ENCODE data around the gene ARHGEF2.
A peak's percentile ranks its signal among the peaks of the same experiment; 100 is the strongest.

Gene ARHGEF2

DNA sequence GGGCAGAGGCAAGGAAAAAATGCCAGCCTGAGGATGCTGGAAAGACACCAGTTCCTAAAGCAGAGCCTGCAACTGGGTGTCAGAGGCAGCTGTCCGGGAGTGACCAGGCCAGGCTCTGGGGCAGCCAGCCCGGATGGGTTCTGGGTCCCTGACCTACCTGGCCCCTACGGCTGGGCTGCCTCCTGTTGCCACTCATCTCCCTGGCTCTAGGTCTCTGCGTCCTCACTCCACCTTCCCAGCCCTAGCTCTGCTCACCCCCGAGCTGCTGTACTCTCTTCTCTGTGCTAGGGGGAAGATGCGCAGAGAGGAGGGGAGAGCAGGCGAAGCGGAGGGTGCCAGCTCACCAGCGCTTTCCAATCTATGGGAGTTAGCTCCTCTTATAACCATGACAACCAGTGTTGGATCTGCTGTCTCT, 9.0 kb downstream of the ARHGEF2 start:
- DNase-seq, result no peak

DNA sequence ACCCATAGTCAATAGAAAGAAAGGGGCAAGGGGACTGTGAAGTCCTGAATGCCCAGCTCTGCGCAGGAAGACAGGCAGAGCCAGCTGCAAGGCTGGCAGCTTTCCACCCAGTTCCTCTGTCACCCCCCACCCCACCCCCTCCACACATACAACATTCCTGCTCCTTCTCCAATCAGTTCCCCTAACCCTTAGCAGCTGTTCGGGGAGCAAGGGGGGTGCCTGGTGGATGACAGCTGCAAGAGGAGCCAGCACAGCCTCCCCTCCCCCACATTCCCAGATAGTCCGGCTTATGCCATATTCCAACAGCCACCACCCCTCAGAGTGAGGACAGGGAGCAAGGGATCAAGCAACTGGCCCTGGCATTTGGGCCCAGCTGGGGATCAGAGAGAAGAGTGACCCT, 9.7 kb downstream of the ARHGEF2 start:
- no peak for DNase-seq

DNA sequence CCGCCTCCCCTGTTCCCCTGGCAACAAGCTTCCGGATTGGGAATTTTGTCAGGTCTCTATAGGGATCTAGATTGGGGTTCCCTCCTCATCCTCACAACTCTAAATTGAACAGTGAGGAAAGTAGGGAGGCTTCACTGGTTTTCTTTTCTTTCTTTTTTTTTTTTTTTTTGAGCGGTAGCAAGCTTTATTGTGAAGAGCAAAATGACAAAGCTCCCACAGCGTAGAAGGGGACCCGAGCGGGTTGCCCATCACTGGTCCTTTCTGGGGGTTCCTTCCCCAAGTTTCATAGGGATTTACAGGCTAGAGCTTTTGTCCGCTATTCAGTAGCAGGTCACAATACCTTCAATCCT, 10.3 kb downstream of the ARHGEF2 start:
- DNase-seq, result no peak

DNA sequence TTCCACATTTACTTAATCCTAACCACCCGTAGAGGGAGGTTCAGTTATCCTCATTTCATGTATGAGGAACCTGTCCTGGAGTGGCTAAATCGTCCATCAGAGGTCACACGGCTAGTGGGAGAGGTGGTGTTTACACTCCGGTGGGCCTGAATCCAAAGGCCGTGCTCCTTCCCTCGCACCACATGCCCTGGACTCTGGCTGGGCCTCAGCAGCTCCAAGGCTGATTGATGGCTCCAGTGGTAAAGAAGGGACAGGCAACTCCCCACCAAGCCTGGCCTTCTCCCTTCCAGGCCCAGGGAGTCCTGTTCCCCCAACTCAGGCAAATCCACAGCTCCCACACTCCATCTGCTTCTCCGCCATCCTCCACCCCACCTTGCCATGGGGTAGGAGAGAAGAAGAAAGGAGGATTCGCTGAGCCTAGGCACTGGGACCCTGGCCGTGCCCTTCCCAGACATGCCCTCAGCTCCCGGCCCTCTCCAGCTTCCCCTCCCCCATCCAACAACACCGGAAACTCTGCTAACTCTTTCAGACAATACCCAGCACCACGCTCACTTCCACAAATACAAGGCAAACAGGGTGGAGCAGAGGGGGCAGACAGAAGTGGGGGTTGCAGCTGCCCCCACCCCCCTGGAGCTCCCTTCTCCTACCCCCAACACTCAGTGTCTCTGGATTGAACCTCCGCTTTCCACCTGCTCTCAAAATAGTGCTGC, 10.9 kb downstream of the ARHGEF2 start:
- no peak for DNase-seq

DNA sequence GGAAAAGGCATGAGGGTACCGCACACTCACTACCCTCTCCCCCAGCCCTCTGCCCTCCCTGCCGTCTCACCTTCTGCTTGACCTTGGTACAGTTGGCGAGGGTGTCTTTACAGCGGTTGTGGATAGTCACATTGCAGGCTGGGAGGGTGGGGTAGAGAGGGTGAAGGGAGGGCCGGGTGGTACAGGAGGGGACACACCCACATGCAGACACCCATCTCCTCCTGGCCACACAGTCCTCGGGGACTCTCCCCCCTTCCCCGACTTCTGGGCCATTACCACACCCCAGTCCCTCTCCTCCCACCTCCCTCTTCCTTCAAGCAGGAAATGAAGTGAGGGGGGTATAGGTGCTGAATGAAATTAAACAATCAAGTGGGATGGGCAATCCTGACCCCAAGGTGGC, 11.6 kb downstream of the ARHGEF2 start:
- DNase-seq, result no peak

DNA sequence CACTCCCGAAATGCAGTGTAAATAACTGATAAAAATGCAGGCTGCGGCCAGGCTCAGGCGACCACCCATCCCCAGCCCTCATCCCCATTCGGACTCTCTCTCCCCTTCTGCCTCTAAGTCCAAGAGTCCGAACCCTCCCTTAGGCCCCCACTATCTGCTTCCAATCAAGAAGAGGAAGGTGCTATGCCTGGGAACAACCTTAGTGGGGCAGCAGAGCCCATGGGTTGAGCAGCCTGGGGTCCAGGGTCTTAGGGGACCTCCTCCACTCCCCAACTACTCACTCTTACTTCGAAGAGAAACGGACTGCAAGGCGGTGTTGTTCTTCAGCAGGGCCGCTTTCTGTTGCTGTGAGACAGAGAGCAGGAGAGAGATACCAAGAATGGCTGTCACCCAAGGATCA, 12.2 kb downstream of the ARHGEF2 start:
- no peak for DNase-seq

DNA sequence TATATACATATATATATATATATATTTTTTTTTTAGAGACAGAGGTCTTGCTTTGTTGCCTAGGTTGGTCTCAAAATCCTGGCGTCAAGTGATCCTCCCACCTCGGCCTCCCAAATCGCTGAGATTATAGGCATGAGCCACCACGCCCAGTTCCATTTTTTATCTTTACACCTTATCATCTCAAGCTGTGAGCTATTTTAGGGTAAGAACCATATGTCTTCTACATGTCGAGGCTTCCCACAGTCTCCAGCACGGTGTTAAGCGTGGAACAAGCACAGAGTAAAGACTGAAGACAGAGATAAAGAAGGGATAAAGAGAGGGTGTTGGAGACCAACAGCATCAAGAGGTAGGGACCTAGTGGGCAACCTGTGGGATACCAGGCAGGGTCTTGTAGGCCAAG, 14.2 kb downstream of the ARHGEF2 start:
- no peak for DNase-seq

DNA sequence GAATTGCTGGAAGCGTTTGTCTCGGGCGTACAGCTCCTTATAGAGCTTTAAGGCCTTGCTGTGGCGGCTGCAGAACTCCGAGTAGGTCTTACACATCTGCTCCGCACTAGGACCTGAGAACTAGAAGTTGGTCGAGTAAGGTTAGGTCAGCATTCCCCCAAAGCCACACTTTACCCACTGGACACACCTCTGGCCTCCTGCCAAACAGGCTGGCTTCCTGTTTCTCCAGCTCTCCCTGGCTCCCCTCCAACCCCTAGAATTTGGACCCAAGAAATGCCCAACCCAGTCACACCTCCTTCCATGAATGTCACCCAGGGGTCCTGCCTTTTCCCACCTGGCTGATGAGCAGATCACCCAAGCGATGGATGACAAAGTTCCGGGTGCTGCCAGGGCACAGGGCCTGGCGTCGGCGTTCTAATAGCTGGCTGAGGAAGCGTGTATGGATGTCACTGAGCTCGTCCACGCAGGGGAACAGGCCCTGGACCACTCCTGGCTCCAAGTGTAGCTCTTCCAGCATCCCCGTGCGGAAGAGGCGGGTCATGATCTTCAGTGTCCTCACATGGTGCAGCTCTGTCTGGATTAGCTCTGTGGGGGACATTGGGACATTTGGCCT, 15.6 kb downstream of the ARHGEF2 start:
- no peak for DNase-seq

DNA sequence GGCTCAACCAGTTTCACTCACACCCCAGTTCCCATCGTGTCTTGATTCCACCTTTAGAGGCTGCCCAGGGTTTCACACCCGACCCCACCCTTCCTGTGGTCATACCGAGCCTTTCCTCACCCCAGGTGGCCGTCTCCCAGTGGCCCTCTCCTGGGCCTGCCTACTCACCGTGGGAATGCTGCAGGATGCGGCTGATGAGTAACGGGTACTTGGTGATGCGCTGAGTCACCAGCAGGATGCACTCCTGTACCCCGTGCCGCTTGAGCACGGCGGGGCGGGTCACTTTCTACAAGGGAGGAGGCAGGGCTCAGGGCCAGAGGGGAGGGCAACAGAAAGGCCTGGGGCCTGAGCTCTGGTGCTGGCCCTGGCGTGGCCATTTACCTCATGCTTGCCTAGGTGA, 16.4 kb downstream of the ARHGEF2 start:
- no peak for DNase-seq

DNA sequence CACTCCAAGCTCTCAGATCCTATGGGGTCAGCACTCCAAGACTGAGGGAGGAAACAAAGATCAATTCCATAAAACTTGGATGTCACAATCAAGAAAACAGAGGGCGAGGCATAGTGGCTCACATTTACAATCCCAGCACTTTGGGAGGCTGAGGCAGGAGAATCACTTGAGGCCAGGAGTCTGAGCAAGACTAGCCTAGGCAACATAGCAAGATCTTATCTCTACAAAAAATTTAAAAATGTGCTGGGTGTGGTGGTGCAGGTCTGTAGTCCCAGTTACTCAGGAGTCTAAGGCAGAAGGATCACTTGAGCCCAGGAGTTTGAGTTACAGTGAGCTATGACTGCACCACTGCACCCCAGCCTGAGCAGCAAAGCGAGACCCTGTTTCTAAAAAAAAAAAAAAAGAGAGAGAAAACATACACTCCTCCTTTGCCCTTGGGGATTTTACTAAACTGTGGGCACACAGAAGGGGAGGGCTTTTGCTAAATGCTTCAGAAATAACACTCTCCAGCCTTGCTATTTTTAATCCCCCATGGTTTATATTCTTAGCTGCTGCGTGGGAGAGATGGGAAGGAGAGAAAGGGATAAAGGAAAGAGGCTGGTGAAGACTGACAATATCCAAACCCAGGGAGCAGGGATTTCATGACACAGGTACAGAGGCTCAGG, 18.1 kb downstream of the ARHGEF2 start:
- no peak for DNase-seq

DNA sequence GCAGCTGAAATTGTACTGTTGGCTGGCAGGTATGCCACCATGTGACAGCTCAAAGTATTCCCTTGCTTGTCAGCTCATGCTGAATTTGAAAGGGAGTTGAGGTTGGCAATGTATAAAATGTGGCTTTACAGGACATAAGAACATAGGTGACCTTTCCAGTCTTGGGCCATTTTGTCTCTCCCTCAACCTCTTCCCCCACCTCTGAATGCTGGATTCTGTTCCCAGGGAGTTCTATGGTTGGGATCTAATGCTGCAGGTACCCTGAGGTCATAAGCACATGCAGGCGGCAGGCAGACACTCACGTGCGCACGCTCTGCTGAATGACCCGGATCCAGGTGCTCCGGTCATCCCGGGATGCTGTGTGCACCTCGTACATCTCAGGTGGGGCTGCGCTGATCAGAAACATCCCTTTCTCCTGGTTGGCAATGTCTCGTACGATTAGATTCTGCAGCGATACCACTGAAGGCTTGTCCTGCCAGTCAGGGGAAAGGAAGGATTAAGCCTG, 20.9 kb downstream of the ARHGEF2 start:
- no peak for DNase-seq

DNA sequence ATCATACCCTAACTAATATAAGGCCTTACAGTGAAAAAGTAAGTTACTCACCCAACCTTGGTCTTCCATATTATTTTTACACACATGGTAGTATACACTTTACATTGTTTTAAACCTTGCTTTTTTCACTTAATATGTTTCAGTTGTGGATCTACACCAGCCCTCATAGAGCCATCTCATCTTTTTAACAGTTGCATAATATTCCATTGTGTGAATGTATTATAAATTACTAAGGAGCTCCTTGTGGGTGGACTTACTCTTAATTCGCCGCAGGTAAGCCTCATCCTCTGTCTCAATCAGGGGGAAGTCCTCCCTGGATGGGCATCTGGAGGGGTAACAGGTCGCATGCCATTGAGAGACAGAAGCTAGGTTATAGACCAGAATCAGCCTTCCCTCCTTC, 23.7 kb downstream of the ARHGEF2 start:
- DNase-seq, result no peak

DNA sequence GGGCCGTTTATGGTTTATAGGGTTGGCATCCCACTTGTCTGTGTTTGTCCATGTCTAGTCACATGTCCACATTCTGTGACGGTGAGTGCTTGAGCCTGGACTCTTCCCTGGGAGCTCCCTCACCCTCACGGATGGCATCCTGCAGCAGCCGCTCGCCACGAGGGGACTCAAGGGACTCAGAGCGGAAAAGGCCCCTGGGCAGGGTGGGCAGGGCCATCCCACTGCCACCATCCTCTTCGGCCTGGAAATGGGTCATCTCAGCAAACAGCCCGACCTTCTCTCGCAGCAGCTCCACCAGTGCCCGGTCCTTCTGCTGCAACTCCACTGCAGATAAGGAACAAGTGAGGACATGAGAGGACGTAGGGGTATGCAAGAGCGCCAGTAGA, 25.8 kb downstream of the ARHGEF2 start:
- DNase-seq, result no peak

DNA sequence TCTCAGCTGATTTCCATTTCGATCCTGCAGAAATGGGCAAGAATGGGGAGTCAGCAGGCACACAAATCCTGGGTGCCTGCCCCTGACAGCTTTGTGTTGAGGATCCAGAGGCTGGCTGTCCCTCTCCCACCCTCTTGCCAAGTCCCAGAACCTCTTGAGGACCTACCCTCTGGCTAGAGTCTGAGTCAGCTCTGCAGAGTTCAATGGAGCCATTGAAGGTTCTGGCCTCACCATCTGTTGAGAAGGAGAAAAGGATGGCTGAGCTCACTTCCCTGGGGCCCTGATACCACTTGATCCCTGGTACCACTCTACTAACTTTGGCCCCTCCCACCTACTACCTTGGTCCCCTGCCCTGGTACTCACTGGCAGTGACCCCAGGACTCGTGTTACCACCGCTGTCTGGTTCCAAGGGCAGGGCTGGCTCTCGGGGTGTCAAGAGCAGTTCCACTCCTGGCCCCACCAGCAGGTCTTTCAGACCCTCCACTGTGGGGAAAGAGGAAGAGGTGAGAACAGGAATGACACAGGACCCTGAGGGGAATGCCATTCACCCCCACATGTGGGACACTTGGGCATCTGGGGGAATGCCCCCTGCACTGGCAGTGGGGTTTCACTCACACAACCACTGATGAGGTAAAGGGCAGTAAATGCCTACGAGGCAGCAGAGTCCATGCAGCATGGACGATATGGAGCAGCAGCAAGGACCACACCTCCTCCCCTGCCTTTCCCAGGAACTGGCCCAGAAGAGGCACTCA, 26.4 kb downstream of the ARHGEF2 start:
- no peak for DNase-seq

DNA sequence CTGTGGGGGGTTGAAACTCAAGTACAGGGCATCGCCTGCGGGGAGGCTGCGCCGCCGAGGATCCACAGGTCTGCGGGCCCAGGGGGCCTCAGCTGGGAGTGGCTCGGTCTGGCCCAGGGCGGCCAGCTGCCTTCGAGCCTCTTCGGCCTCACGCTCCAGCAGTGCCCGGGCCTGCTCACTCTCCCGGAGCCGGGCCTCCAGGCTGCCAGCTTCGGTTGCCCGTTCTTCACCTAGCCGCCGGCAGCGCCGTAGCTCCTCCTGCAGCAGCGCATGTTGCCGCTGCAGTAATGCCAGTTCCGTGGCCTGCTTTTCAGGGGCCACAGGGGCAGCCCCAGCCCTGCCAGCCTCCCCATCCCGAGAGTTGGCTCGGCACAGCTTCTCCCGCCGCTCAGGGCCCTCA, 27.5 kb downstream of the ARHGEF2 start:
- no peak for DNase-seq

DNA sequence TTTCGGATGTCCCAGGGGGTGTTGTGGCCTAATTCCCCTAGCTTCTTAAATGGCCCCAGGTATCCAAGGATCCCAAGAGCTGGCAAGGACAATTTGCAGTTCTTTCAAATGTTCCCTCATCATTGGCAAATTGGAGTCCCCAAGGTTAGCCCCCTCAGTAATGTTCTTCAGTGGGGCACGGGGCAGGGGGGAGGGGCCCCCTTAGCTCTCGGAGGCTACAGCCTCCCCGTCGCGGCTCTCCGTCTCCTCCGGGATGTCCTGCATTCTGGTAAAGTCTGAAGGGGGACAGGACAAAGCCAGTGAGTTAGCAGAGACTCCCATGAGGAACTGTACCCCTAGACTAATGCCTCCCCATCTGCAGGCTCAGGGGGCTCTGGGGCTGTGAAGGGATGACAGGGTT, 30.6 kb downstream of the ARHGEF2 start:
- no peak for DNase-seq

DNA sequence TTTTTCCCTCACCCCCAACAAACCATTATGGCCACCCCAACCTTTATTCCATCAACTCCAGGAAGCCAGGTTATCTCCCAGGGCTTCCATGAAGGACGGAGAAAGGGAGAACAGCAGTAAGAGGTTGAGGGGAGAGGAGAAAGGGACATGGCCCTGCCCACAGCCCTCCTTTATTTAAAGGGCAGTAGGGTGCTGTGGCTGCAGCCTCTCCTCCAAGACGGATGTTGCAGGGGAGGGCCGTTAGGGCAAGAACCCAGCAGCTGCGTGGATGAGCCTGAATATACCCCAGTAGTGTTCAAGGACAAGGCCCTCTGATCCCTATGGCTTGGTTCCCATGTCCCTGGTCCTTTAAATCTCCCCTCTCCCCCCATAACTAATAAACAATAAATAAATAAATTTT, 31.1 kb downstream of the ARHGEF2 start:
- no peak for DNase-seq

DNA sequence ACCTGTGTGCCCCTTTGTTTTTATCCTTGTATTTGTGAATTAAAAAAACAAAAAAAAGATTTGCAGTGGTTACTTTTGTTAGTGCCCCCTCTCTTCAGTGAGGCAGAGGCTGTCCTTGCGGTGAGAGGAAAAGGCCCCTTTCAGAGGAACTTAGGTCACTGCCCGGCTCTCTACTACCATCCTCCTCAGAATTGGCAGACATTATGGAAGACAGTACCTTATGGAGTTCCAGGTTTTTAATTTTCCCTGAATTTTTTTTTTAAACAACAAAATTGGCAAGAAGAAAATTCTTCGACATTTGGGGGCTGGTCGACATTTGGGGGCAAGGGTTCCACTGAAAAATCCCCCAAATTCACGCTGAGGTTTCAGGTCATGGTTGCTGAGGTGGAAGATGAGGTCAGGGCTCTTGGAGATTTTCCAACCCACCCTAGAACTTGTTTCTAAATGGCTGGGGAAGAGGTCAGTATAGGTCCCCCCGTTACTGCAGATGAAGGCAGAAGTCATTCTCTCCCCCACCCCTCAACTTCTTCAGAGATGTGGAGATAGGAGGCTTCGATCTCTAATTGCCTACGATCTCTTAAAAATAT, 31.6 kb downstream of the ARHGEF2 start:
- no peak for DNase-seq

DNA sequence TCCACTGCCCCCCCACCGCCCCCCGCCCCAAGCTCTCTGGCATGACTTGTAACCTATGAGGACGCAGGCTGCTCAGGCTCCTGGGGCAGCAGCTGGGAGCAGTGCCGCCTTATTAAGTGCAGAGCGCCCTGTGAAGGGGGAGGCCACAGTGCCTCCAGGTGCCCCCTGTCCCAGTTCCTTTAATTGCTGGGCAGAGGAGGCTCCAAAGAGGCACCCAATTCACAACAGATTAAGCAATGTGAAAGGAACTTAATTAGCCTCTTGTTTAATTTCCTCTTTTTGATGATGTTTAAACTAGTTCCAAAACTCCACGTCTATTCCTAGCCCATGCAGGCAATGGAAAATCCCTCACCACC, 33.9 kb downstream of the ARHGEF2 start:
- no peak for DNase-seq

DNA sequence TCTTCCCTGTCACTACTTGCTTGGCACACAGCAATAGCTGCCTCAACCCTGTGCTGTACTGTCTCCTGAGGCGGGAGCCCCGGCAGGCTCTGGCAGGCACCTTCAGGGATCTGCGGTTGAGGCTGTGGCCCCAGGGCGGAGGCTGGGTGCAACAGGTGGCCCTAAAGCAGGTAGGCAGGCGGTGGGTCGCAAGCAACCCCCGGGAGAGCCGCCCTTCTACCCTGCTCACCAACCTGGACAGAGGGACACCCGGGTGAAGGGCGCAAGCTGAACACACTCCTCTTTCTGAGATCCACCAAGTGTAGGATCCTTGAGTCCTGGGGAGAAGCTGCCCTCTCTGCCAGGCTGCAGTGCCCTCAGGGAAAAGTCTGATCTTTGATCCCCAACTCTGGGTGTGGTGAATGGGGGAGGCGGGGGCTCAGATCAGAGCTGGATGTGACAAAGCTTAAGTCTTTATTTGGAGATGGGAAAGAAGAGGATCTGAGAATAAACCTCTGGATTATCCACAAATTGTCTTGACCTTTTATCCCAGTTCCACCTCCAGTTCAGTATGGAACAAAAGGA, 35.7 kb downstream of the ARHGEF2 start:
- DNase-seq, result no peak

DNA sequence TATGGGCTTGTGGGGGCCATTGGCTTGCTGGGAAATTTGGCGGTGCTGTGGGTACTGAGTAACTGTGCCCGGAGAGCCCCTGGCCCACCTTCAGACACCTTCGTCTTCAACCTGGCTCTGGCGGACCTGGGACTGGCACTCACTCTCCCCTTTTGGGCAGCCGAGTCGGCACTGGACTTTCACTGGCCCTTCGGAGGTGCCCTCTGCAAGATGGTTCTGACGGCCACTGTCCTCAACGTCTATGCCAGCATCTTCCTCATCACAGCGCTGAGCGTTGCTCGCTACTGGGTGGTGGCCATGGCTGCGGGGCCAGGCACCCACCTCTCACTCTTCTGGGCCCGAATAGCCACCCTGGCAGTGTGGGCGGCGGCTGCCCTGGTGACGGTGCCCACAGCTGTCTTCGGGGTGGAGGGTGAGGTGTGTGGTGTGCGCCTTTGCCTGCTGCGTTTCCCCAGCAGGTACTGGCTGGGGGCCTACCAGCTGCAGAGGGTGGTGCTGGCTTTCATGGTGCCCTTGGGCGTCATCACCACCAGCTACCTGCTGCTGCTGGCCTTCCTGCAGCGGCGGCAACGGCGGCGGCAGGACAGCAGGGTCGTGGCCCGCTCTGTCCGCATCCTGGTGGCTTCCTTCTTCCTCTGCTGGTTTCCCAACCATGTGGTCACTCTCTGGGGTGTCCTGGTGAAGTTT, 36.4 kb downstream of the ARHGEF2 start:
- peak; percentile 17 for DNase-seq
